GM18517 (cell line): Measurements from ENCODE around the gene DNAJC17.

Experiments used
- ATAC-seq: cut with Tn5 transposase; IDR thresholded peaks from one replicate; pipeline ENCODE4 v1.9.1; 2021; ENCODE audit warnings: mild to moderate bottlenecking, moderate library complexity; ENCODE audit not compliant: unreplicated experiment

DNAJC17 gene

GRCh38 chr15:40767838-40768500, 39.3 kb downstream of the DNAJC17 start:
- no peak for ATAC-seq

GRCh38 chr15:40766906-40767837, 40.1 kb downstream of the DNAJC17 start:
- ATAC-seq: no peak

GRCh38 chr15:40766194-40766815, 41.0 kb downstream of the DNAJC17 start:
- ATAC-seq: no peak

GRCh38 chr15:40764629-40765103, 42.6 kb downstream of the DNAJC17 start:
- no peak for ATAC-seq

GRCh38 chr15:40763801-40764628, 43.3 kb downstream of the DNAJC17 start, which contains the start of gene GCHFR:
TSS of gene GCHFR (plus strand) at chr15:40764068. CDS start at chr15:40764181, 113 bp downstream.
- ATAC-seq: peak; percentile 41

- no peak for ATAC-seq
These were observed 44.1 kb downstream of the DNAJC17 start for GRCh38 chr15:40762919-40763800.

GRCh38 chr15:40759961-40760360, 47.3 kb downstream of the DNAJC17 start:
- no peak for ATAC-seq

- no peak for ATAC-seq
These were observed 50.3 kb downstream of the DNAJC17 start for GRCh38 chr15:40756938-40757337.

GRCh38 chr15:40755812-40756208, 51.5 kb downstream of the DNAJC17 start:
- no peak for ATAC-seq

GRCh38 chr15:40754883-40755811, 52.1 kb downstream of the DNAJC17 start, which contains the start of gene RMDN3:
TSS of gene RMDN3 (minus strand) at chr15:40755254. CDS start at chr15:40754783, 471 bp downstream.
- peak; percentile 62 for ATAC-seq

- ATAC-seq: no peak
These were observed 52.7 kb downstream of the DNAJC17 start for GRCh38 chr15:40754574-40754882.

GRCh38 chr15:40751745-40752144, 55.5 kb downstream of the DNAJC17 start:
- no peak for ATAC-seq

GRCh38 chr15:40750885-40751284, 56.4 kb downstream of the DNAJC17 start:
- no peak for ATAC-seq

- no peak for ATAC-seq
These were observed 58.1 kb downstream of the DNAJC17 start for GRCh38 chr15:40749151-40749630.

- ATAC-seq: no peak
These were observed 59.3 kb downstream of the DNAJC17 start for GRCh38 chr15:40747685-40748631.

- no peak for ATAC-seq
These were observed 60.3 kb downstream of the DNAJC17 start for GRCh38 chr15:40746916-40747418.

- ATAC-seq: no peak
These were observed 62.5 kb downstream of the DNAJC17 start for GRCh38 chr15:40744815-40745152.
